Measurements from ENCODE around the gene HOXD11.

- no peak for TF ChIP-seq MAX (IDR thresholded peaks at IDR 0.05; ENCODE audit: low read depth, low read length)
- no peak for TF ChIP-seq CTCF (IDR thresholded peaks at IDR 0.05; ENCODE audit: low read depth, low read length)
- TF ChIP-seq POLR2A (IDR thresholded peaks at IDR 0.05; ENCODE audit: extremely low read depth, insufficient read length) = no peak
Measured at GRCh38 chr2:176097820-176098365, 9.2 kb upstream of the HOXD11 start.
